Cerebellar nuclear complex (tissue), 1 donor: ENCODE results near the gene THRB.

ENCODE experiments used
- DNase-seq, 2 experiments: peaks; one replicate each; lab custom pipeline; 2025; lab: John Stamatoyannopoulos, UW

THRB gene

GRCh38 chr3:24226397-24226796 lies 268.3 kb downstream of the THRB start:
- no peak for DNase-seq

- no peak for DNase-seq
Measured at GRCh38 chr3:24225385-24225950, 269.2 kb downstream of the THRB start.

GRCh38 chr3:24224666-24225384 lies 269.8 kb downstream of the THRB start:
- DNase-seq, result no peak

- no peak for DNase-seq
Measured at GRCh38 chr3:24222165-24222805, 272.4 kb downstream of the THRB start.

- no peak for DNase-seq
Measured at GRCh38 chr3:24220859-24221657, 273.6 kb downstream of the THRB start.

GRCh38 chr3:24215502-24215901 lies 279.1 kb downstream of the THRB start:
- DNase-seq, result no peak

GRCh38 chr3:24211381-24211780 lies 283.3 kb downstream of the THRB start:
- no peak for DNase-seq

- no peak for DNase-seq
Measured at GRCh38 chr3:24202071-24202470, 292.6 kb downstream of the THRB start.

GRCh38 chr3:24201301-24201700 lies 293.3 kb downstream of the THRB start:
- no peak for DNase-seq

GRCh38 chr3:24199775-24200247 lies 294.8 kb downstream of the THRB start:
- DNase-seq, result no peak

- DNase-seq, result no peak
Measured at GRCh38 chr3:24199300-24199699, 295.4 kb downstream of the THRB start.

- no peak for DNase-seq
Measured at GRCh38 chr3:24198728-24199127, 295.9 kb downstream of the THRB start.

GRCh38 chr3:24197809-24198208 lies 296.8 kb downstream of the THRB start:
- DNase-seq, result no peak

- DNase-seq, result no peak
Measured at GRCh38 chr3:24196526-24196925, 298.1 kb downstream of the THRB start.

GRCh38 chr3:24195504-24196230 lies 299.0 kb downstream of the THRB start:
- DNase-seq, result no peak

- no peak for DNase-seq
Measured at GRCh38 chr3:24192469-24193056, 302.1 kb downstream of the THRB start.

- DNase-seq, result no peak
Measured at GRCh38 chr3:24191801-24192403, 302.7 kb downstream of the THRB start.

GRCh38 chr3:24190256-24190655 lies 304.4 kb downstream of the THRB start:
- DNase-seq, result no peak

GRCh38 chr3:24185738-24186384 lies 308.8 kb downstream of the THRB start:
- DNase-seq, result no peak

GRCh38 chr3:24184528-24185176 lies 310.0 kb downstream of the THRB start:
- DNase-seq, result no peak
